Naive thymus-derived CD4-positive, alpha-beta T cell (primary cell): ENCODE data around the gene MCOLN1. TPM values are rescaled to one million over a fixed set of nuclear protein-coding genes. Genes with fewer than 3 reads are reported as not detected.
"Not testable (repeated sequence)": the region's sequence is repeated elsewhere in the genome, so short reads cannot be mapped to it uniquely, and the experiment has no call there.

Experiments used
- ATAC-seq: fragments of 150-1000 bp; cut with Tn5 transposase; 2 replicates; pipeline ENCODE4 v1.10.0; 2021; ENCODE audit warnings: mild to moderate bottlenecking, moderate library complexity
- CTCF ChIA-PET: fragments of 350-600 bp; sonication (Branson Sonifier 250); formaldehyde crosslinking; loops from one replicate; lab custom pipeline; 2021; ENCODE audit warnings: antibody characterized with exemption; lab: Charles Lee
- POLR2A ChIA-PET: fragments of 350-600 bp; sonication (Branson Sonifier 250); formaldehyde crosslinking; loops from one replicate; lab custom pipeline; 2021; ENCODE audit warnings: antibody characterized with exemption, inconsistent platforms; lab: Charles Lee
- DNase-seq, 9 donors: peaks; one replicate each; pipeline versions ENCODE4 v3.0.0 to v3.0.0-alpha.2; 2020 to 2022; ENCODE audit warnings: mixed read lengths in 1 of 9
- H3K27ac ChIP-seq: one replicate; pipeline ENCODE4 v1.7.0; 2013; ENCODE audit warnings: mild to moderate bottlenecking, low read depth, low read length, moderate library complexity
- H3K27me3 ChIP-seq, 2 donors: one replicate each; pipeline ENCODE4 v1.7.0; 2013; ENCODE audit warnings: low read length in 2 of 2, mild to moderate bottlenecking in 2 of 2, moderate library complexity in 2 of 2; ENCODE audit not compliant: control insufficient read depth in 2 of 2, insufficient read depth in 2 of 2
- H3K36me3 ChIP-seq, 3 experiments: 1 replicate in 2 of 3; 2 replicates in 1 of 3; pipeline ENCODE4 v1.7.0; 2013; ENCODE audit warnings: low read length in 3 of 3, mild to moderate bottlenecking in 3 of 3, moderate library complexity in 1 of 3; ENCODE audit not compliant: insufficient read depth in 3 of 3, control insufficient read depth in 2 of 3
- H3K4me1 ChIP-seq, 2 donors: one replicate each; pipeline ENCODE4 v1.7.0; 2013; ENCODE audit warnings: low read length in 2 of 2, mild to moderate bottlenecking in 2 of 2, moderate library complexity in 1 of 2; ENCODE audit not compliant: control insufficient read depth in 2 of 2, insufficient read depth in 2 of 2
- H3K4me3 ChIP-seq: 2 replicates; pipeline ENCODE4 v1.7.0; 2013; ENCODE audit warnings: mild to moderate bottlenecking, low read length
- H3K9me3 ChIP-seq, 3 experiments: 1 replicate in 2 of 3; 2 replicates in 1 of 3; pipeline ENCODE4 v1.7.0; 2013; ENCODE audit warnings: low read length in 3 of 3; ENCODE audit not compliant: control insufficient read depth in 2 of 3
- H3K27ac Mint-ChIP-seq, 9 donors: one replicate each; pipeline ENCODE4 v1.8.0; 2020 to 2022; ENCODE audit warnings: mixed read lengths in 9 of 9, mild to moderate bottlenecking in 8 of 9, moderate library complexity in 5 of 9, inconsistent platforms in 2 of 9
- H3K27me3 Mint-ChIP-seq, 5 donors: one replicate each; pipeline ENCODE4 v1.8.0; 2021 to 2022; ENCODE audit warnings: mixed read lengths in 5 of 5, mild to moderate bottlenecking in 1 of 5
- H3K36me3 Mint-ChIP-seq, 5 donors: one replicate each; pipeline ENCODE4 v1.8.0; 2020 to 2022; ENCODE audit warnings: mixed read lengths in 5 of 5, mild to moderate bottlenecking in 3 of 5, inconsistent platforms in 1 of 5
- H3K4me1 Mint-ChIP-seq, 7 donors: one replicate each; pipeline ENCODE4 v1.8.0; 2020 to 2022; ENCODE audit warnings: mixed read lengths in 7 of 7, mild to moderate bottlenecking in 3 of 7, inconsistent platforms in 1 of 7
- H3K4me3 Mint-ChIP-seq, 10 donors: one replicate each; pipeline ENCODE4 v1.8.0; 2020 to 2022; ENCODE audit warnings: mild to moderate bottlenecking in 10 of 10, mixed read lengths in 10 of 10, moderate library complexity in 6 of 10, inconsistent platforms in 2 of 10
- H3K9me3 Mint-ChIP-seq, 11 donors: one replicate each; pipeline ENCODE4 v1.8.0; 2020 to 2022; ENCODE audit warnings: mixed read lengths in 11 of 11, mild to moderate bottlenecking in 4 of 11, inconsistent platforms in 1 of 11, moderate library complexity in 1 of 11
- intact Hi-C, 2 donors: fragments of 100-400 bp; cut with micrococcal nuclease; formaldehyde crosslinking; loops; one replicate each; pipeline ENCODE4 v1.15.1; 2023
- polyA plus RNA-seq, 2 donors: library from polyadenylated mRNA; unstranded; fragments of 300-500 nt; fragmentation: Illumina TruSeq; gene quantifications; one replicate each; pipeline ENCODE4 v1.2.3, GENCODE V29; 2021
- total RNA-seq, 6 experiments: library from RNA in 5 of 6; stranded (reverse) in 5 of 6; gene quantifications; 1 replicate in 5 of 6; 2 replicates in 1 of 6; pipeline ENCODE4 v1.2.3 and lab custom pipeline; 2021 to 2026

MCOLN1 gene
- total and polyA plus RNA-seq, 7 experiments from 2014 or later, result 8.8 to 49.2 (median 14.8) TPM

DNA sequence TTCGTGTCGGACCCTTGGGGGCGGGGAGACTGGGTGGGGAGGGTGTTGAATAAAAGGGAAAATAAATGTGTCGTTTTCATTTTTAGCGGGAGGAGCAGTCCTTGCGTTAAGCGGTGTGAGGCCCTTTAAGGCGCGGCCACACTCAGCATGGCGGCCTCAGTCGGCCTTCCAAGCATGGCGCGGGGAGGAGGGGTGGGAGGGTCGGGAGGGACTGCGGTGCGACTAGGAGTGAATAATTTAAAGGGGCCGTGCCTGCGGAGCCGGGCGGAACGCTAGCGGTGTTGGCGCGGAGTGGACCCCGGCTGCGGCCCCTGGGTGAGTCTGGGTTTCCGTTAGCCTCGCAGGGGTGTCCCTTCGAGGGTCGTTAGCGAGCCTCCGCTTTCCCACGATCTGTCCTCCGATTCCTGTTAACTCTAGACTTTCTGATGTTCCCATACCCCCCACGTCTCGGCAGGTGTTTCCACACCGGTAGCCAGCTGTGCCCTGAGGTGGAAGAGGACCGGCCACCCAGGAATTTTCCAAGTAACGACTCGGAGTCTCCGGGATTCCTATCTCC, 11.6 kb downstream of the MCOLN1 start:
- peaks cover 6 to 24% (median 22%) of the 10 kb centered on the region in 7 donors for H3K4me1 Mint-ChIP-seq
- H3K27ac Mint-ChIP-seq, result peak overlapping the region; percentile 76 to 93 (median 88)
- peak overlapping the region; percentile 81 for H3K27ac ChIP-seq
- no peaks in the 10 kb centered on the region for H3K9me3 ChIP-seq
- no peaks in the 10 kb centered on the region for H3K27me3 Mint-ChIP-seq
- peaks cover 0 to 11% (median 0%) of the 10 kb centered on the region in 5 donors for H3K36me3 Mint-ChIP-seq
- intact Hi-C loops, result loop anchor here (1.0 to 10.0 kb wide), 13 partner anchors 12 to 1849 kb away; partner anchors contain the start of genes MCOLN1 (in 2 of the 2), ARHGEF18 (in 1 of the 2), CD320 (in 1 of the 2) and HSD11B1L (in 1 of the 2)
- peak overlapping the region; percentile 93 to 97 (median 94) for H3K4me3 Mint-ChIP-seq
- peaks cover 0 to 19% (median 0%) of the 10 kb centered on the region in 3 experiments for H3K36me3 ChIP-seq
- H3K4me1 ChIP-seq, result peaks cover 10 to 17% of the 10 kb centered on the region in 2 donors
- CTCF ChIA-PET, result interaction anchor here (1.4 kb wide), 1 partner anchor 12 kb away, joined by 6 read pairs; no protein-coding TSS in a partner anchor
- POLR2A ChIA-PET, result interaction anchor here (0.8 to 6.9 kb wide), 2 partner anchors 11 to 96 kb away, joined by 4 to 78 read pairs; partner anchors contain the start of genes MCOLN1 and PET100
- H3K9me3 Mint-ChIP-seq, result no peaks in the 10 kb centered on the region
- no peaks in the 10 kb centered on the region for H3K27me3 ChIP-seq
- peak overlapping the region; percentile 99 for H3K4me3 ChIP-seq
- ATAC-seq (peak; percentile 69), DNase-seq (peak; percentile 55 to 83 (median 78))

DNA sequence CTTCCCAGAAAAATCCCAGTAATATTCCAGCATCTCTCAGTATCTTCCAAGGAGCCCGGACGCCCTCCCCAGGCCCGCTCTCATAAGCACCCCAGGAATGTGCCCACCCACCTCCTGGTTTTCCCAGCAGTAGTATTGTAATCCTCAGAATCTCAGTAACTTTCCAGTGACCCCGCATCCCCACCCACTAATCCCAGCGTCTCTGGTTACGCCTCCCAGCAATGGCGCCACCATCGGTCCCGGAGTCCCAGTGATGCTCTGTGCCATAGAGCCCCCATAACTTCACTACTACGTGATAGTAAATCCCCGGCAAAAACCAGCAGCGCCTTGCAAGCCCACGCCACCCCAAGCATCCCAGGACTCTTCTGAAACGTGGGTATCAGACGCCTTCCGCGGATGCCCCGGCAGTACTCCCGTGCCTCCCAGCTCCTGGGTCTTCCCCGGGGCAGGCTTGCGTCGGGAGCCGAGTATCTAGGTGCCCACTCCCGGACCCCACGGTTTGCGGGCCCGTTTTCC, 12.2 kb downstream of the MCOLN1 start:
- Histone ChIP-seq H3K9me3 (no peaks in the 10 kb centered on the region), H3K27me3 (no peaks in the 10 kb centered on the region), H3K36me3 (peaks cover 0 to 19% (median 0%) of the 10 kb centered on the region in 3 experiments), H3K27ac (peak overlapping the region; percentile 81), H3K4me3 (peak overlapping the region; percentile 99), H3K4me1 (peaks cover 10 to 17% of the 10 kb centered on the region in 2 donors)
- H3K27ac Mint-ChIP-seq, result peak overlapping the region; percentile 76 to 93 (median 88)
- ChIA-PET CTCF (interaction anchor here (1.4 kb wide), 1 partner anchor 13 kb away, joined by 6 read pairs; no protein-coding TSS in a partner anchor), POLR2A (interaction anchor here (0.8 to 6.9 kb wide), 4 partner anchors 8 to 95 kb away, joined by 3 to 78 read pairs (median 7); partner anchors contain the start of genes MCOLN1 and PET100)
- ATAC-seq (peak; percentile 4), DNase-seq (peak in 4 of 9 donors; percentile 23 to 47 (median 38))
- peak overlapping the region; percentile 93 to 97 (median 94) for H3K4me3 Mint-ChIP-seq
- H3K9me3 Mint-ChIP-seq, result no peaks in the 10 kb centered on the region
- peaks cover 6 to 24% (median 22%) of the 10 kb centered on the region in 7 donors for H3K4me1 Mint-ChIP-seq
- peaks cover 0 to 11% (median 0%) of the 10 kb centered on the region in 5 donors for H3K36me3 Mint-ChIP-seq
- intact Hi-C loops, result loop anchor here (1.0 to 10.0 kb wide), 17 partner anchors 12 to 1850 kb away; partner anchors contain the start of genes MCOLN1 (in 2 of the 2), PET100 (in 2 of the 2), PEX11G (in 2 of the 2) and XAB2 (in 2 of the 2)
- H3K27me3 Mint-ChIP-seq, result no peaks in the 10 kb centered on the region

DNA sequence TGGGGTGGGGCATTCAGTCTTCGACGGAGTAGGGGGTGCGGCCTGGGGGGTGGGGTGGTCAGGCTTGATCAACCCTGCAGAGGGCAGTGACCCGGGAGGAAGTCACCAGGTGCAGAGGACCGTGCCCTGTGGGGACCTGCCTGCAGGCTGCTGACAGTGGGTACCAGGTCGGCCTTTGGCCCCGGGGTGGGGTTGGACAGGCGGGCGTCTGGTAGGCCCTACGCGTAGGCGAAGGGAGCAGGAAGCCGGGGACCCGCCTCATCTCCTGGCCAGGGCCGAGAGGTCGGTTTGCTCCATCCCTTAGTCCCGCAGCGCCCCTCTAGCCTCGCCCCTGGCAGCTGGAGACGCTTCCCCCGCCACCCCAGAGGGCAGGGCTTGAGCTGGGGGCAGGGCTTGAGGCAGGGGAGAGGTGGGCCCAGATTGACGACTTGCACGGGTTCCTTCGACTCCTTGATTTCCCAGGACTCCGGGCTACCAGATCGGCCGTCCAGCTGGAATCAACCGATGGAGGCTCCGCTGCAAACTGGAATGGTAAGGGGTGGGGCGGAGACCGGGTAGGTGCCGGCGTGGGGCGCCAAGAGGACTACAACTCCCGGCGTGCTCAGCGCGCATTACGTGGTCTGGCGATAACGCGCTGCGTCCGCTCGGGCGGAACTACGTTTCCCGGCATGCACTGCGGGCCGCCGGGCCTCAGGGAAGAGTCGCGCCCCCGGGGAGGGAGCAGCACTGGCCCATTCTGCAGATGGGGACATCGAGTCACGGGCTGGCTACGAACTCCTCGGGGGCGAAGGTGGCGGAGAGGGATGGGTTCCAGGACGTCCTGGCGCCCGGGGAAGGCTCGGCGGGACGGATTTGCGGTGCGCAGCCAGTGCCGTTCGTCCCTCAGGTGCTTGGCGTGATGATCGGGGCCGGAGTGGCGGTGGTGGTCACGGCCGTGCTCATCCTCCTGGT, 12.9 kb downstream of the MCOLN1 start, which contains the start of gene PNPLA6:
Gene PNPLA6, plus strand, starts transcription at position 671 of the 951 bp plus-strand sequence. Its CDS starts 72 bp downstream, at position 743.
- Histone ChIP-seq H3K4me3 (peak within 1 kb of the TSS; percentile 99), H3K27me3 (no peaks in the 10 kb centered on the region), H3K9me3 (no peaks in the 10 kb centered on the region), H3K4me1 (peaks cover 10 to 17% of the 10 kb centered on the region in 2 donors), H3K36me3 (peaks cover 0 to 23% (median 0%) of the 10 kb centered on the region in 3 experiments), H3K27ac (peak within 1 kb of the TSS; percentile 81)
- DNase-seq (peak; percentile 85 to 95 (median 91)), ATAC-seq (peak; percentile 91)
- no peaks in the 10 kb centered on the region for H3K9me3 Mint-ChIP-seq
- H3K4me3 Mint-ChIP-seq, result peak within 1 kb of the TSS; percentile 93 to 97 (median 94)
- H3K27me3 Mint-ChIP-seq, result no peaks in the 10 kb centered on the region
- H3K4me1 Mint-ChIP-seq, result peaks cover 6 to 26% (median 22%) of the 10 kb centered on the region in 7 donors
- ChIA-PET POLR2A (interaction anchor here (1.0 to 6.9 kb wide), 3 partner anchors 8 to 46 kb away, joined by 3 to 78 read pairs (median 10); partner anchors contain the start of gene MCOLN1), CTCF (interaction anchor here (0.5 to 1.4 kb wide), 2 partner anchors 13 to 177 kb away, joined by 3 to 6 read pairs; no protein-coding TSS in a partner anchor)
- H3K36me3 Mint-ChIP-seq, result peaks cover 0 to 12% (median 0%) of the 10 kb centered on the region in 5 donors
- H3K27ac Mint-ChIP-seq, result peak within 1 kb of the TSS; percentile 81 to 96 (median 92)
- intact Hi-C loops, result loop anchor here (1.0 to 10.0 kb wide), 14 partner anchors 19 to 1851 kb away; partner anchors contain the start of genes PET100 (in 2 of the 2), PEX11G (in 2 of the 2), XAB2 (in 2 of the 2) and ARHGEF18 (in 1 of the 2)

DNA sequence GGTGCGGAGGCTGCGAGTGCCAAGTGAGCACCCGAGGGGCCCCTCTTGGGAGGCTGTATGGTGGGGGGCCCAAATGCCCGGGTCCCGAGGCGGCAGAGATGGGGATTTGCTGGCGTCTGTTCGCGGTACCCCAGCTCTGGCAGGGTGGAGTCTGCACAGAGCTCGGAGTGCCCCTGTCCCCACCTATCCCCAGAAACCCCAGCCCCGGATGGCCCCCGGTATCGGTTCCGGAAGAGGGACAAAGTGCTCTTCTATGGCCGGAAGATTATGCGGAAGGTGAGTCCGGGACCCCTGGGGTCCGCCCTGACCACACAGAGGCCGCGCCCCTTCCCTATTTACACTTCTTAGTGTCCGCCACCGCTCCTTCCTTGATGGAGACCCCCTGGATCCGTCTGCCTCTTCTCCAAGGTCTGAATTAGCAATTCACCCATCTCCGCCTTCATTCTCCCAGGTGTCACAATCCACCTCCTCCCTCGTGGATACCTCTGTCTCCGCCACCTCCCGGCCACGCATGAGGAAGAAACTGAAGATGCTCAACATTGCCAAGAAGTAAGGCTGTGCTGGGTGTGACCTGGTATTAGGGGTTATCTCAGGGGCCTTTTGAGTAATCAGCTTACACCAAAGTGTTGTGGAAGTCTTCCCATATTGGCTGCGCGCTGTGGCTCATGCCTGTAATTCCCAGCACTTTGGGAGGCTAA, 13.7 kb downstream of the MCOLN1 start:
- POLR2A ChIA-PET, result interaction anchor here (6.9 kb wide), 1 partner anchor 14 kb away, joined by 78 read pairs; the partner anchor contains the start of gene MCOLN1
- Histone ChIP-seq H3K27ac (peak overlapping the region; percentile 81), H3K4me3 (peak overlapping the region; percentile 99), H3K36me3 (peaks cover 0 to 30% (median 0%) of the 10 kb centered on the region in 3 experiments), H3K9me3 (no peaks in the 10 kb centered on the region), H3K27me3 (no peaks in the 10 kb centered on the region), H3K4me1 (peaks cover 10 to 17% of the 10 kb centered on the region in 2 donors)
- Mint-ChIP-seq H3K27ac (peak overlapping the region; percentile 81 to 96 (median 92)), H3K27me3 (no peaks in the 10 kb centered on the region), H3K4me1 (peaks cover 6 to 27% (median 22%) of the 10 kb centered on the region in 7 donors), H3K36me3 (peaks cover 0 to 12% (median 0%) of the 10 kb centered on the region in 5 donors), H3K9me3 (no peaks in the 10 kb centered on the region), H3K4me3 (peak overlapping the region; percentile 93 to 97 (median 94))
- ATAC-seq (peak; percentile 3), DNase-seq (no peak)
- intact Hi-C loops, result loop anchor here (1.0 to 10.0 kb wide), 14 partner anchors 19 to 1851 kb away; partner anchors contain the start of genes PET100 (in 2 of the 2), PEX11G (in 2 of the 2), XAB2 (in 2 of the 2) and ARHGEF18 (in 1 of the 2)
- CTCF ChIA-PET, result interaction anchor here (0.6 kb wide), 1 partner anchor 34 kb away, joined by 3 read pairs; no protein-coding TSS in a partner anchor

DNA sequence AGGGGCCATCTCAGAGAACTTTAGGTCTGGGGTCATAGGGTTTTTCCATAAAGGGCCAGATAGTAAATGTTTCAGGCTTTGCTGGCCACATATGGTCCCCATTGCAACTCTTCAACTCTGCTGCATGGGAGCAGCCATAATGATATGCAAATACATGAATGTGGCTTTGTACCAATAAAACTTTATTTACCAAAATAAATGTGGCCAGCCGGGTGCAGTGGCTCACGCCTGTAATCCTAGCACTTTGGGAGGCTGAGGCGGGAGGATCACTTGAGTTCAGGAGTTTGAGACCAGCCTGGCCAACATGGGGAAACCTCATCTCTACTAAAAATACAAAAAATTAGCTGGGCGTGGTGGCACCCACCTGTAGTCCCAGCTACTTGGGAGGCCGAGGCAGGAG, 16.6 kb downstream of the MCOLN1 start:
- H3K4me3 ChIP-seq, CTCF ChIA-PET, H3K9me3 Mint-ChIP-seq, ATAC-seq, DNase-seq, H3K27ac ChIP-seq, H3K9me3 ChIP-seq, H3K4me3 Mint-ChIP-seq, H3K27me3 Mint-ChIP-seq, H3K27me3 ChIP-seq: not testable (repeated sequence)
- H3K27ac Mint-ChIP-seq, result peak overlapping the region in 1 of 9 donors; percentile 51
- H3K36me3 Mint-ChIP-seq, result peaks cover 0 to 22% (median 6%) of the 10 kb centered on the region in 5 donors
- intact Hi-C loops, result loop anchor here in 1 of 2 donors (10.0 kb wide), 2 partner anchors 766 to 1854 kb away; partner anchors contain the start of genes CD320, HSD11B1L and MICOS13
- H3K36me3 ChIP-seq, result peaks cover 0 to 55% (median 0%) of the 10 kb centered on the region in 3 experiments
- H3K4me1 ChIP-seq, result peaks cover 5 to 12% of the 10 kb centered on the region in 2 donors
- peaks cover 6 to 27% (median 16%) of the 10 kb centered on the region in 7 donors for H3K4me1 Mint-ChIP-seq
- POLR2A ChIA-PET, result interaction anchor here (0.6 kb wide), 1 partner anchor 29 kb away, joined by 6 read pairs; no protein-coding TSS in a partner anchor
